ENCODE measurements around the gene RANBP9. TPM values are rescaled to one million over a fixed set of nuclear protein-coding genes. Genes with fewer than 3 reads are reported as not detected.

The RANBP9 gene
- total RNA-seq, 4 donors from 2014 or later = 29.3 to 57.1 (median 42.4) TPM

DNA sequence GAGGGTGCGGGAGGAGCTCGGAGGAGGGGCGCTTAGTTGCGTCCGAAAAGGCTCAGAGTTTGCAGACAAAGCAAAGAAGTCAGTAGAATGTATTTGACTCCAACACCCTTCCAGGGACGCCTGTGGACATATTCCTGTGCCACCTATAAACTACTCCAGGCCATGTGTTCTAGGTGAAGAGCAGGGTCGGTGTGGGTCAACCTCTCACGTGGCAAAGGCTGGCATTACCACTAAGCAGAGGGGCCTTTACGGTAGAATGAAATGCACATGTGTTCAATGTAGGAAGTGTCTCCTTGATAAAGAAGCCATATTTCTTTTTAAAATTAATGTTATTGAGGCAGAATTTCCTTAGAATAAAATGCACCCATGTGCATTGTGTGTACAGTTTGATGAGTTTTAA is 121.8 kb downstream of the RANBP9 start:
- no peak overlapping the region for H3K4me3 ChIP-seq
- peak; percentile 45 for DNase-seq (ENCODE audit: extremely low spot score)
- no peaks in the 10 kb centered on the region for H3K9me3 ChIP-seq
- intact Hi-C loops (cut with DNase I) = no loop called here
- 94% methylated on average over 9 of the region's 9 CpGs for WGBS
- no peaks in the 10 kb centered on the region for H3K27me3 ChIP-seq
- peaks cover 0 to 5% (median 0%) of the 10 kb centered on the region in 4 donors for H3K4me1 ChIP-seq
- peaks cover 19 to 80% (median 65%) of the 10 kb centered on the region in 4 donors for H3K36me3 ChIP-seq
- H3K27ac ChIP-seq (replicated peaks in 1 of 4) = no peak overlapping the region
- TF ChIP-seq POLR2A (IDR thresholded peaks at IDR 0.05; ENCODE audit: low read depth) (no peak), EP300 (IDR thresholded peaks at IDR 0.05) (no peak), POLR2AphosphoS5 (IDR thresholded peaks at IDR 0.05) (no peak)
- TF ChIP-seq, protein P1, sequence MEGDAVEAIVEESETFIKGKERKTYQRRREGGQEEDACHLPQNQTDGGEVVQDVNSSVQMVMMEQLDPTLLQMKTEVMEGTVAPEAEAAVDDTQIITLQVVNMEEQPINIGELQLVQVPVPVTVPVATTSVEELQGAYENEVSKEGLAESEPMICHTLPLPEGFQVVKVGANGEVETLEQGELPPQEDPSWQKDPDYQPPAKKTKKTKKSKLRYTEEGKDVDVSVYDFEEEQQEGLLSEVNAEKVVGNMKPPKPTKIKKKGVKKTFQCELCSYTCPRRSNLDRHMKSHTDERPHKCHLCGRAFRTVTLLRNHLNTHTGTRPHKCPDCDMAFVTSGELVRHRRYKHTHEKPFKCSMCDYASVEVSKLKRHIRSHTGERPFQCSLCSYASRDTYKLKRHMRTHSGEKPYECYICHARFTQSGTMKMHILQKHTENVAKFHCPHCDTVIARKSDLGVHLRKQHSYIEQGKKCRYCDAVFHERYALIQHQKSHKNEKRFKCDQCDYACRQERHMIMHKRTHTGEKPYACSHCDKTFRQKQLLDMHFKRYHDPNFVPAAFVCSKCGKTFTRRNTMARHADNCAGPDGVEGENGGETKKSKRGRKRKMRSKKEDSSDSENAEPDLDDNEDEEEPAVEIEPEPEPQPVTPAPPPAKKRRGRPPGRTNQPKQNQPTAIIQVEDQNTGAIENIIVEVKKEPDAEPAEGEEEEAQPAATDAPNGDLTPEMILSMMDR (IDR thresholded peaks at IDR 0.05) = no peak

DNA sequence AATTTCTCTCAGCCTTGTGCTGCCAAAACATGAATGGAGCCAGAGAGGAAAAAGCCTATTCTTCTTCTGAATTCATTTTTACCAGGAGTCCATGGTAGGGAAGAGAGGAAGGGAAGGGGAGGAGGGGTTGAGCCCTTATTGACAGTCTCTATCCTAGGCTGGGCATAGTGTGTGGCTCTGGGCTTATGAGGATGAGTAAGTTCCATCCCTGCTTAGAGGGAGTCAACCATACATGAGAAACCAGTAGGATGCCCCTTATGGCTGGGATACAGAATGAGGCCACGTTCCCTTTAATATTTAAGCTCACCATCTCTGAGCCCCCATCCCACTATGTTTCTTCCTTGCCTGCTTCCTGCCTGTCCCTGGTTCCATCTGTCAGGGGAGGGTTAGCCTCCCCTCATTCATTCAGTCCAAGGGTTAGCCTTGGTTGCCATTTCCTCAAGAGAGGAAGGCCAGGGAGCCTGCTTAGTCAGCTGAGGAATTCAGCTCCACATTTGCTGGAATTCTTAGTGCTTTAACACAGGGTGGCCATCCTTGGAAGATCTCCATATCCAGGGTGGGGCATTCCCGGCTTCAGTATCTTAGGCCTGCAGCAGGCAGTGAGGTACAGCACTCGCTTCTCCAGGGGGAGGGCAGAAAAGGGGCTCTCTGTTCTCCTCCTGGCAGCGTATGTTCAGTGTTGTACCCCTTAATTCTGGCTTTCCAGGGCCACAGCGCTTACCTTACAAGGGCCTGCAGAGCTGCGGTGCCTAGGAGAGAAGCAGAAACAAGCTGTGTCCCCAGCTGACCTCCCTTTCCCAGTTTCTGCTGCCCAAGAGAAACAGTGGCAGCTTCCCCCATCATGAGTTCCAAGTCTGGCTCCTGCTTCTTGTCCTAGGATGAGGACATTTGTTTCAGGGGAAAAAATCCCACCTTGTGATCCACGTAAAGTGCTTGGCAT is 124.8 kb downstream of the RANBP9 start:
- 91% methylated on average over 7 of the region's 7 CpGs for WGBS
- intact Hi-C loops (cut with DNase I) = no loop called here
- H3K36me3 ChIP-seq = peaks cover 15 to 63% (median 50%) of the 10 kb centered on the region in 4 donors

DNA sequence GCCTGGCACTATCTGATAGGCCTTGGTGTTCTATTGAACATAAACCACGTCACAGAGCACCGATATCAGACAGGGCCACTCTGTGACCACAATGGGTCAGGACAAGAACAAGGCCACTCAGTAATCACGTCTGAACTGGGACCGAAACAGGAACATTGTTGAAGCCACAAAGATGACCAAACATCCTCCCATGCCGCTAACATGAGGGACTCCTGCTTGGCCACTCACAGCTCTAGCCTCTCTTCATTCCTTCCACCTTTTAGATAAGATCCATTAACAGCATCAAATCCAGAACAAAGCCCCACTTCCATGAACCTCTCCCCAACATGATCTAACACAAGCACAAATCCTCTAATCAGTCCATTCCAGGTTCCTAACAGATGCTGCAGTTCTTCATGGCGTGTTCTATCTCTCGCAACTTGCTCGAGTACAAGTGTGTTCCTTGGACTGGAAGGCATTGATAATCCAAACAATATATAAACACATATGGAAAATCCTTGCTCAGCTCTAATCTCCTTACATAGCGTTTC is 129.9 kb downstream of the RANBP9 start:
- Histone ChIP-seq H3K27me3 (no peaks in the 10 kb centered on the region), H3K36me3 (peaks cover 3 to 47% (median 27%) of the 10 kb centered on the region in 4 donors), H3K9me3 (no peaks in the 10 kb centered on the region), H3K4me3 (no peak overlapping the region), H3K27ac (replicated peaks in 1 of 4) (no peak overlapping the region), H3K4me1 (no peaks in the 10 kb centered on the region)
- 77% methylated on average over 8 of the region's 9 CpGs for WGBS
- intact Hi-C loops (cut with DNase I) = no loop called here
- DNase-seq (ENCODE audit: extremely low spot score) = peak; percentile 34
- TF ChIP-seq POLR2A (IDR thresholded peaks at IDR 0.05; ENCODE audit: low read depth) (no peak), POLR2AphosphoS5 (IDR thresholded peaks at IDR 0.05) (no peak), EP300 (IDR thresholded peaks at IDR 0.05) (no peak)
- TF ChIP-seq, protein P1 (IDR thresholded peaks at IDR 0.05) = no peak

More for the DNA sequence above, 124.8 kb downstream of the RANBP9 start:
- peaks cover 0 to 5% (median 0%) of the 10 kb centered on the region in 4 donors for H3K4me1 ChIP-seq
- TF ChIP-seq, protein P1 (IDR thresholded peaks at IDR 0.05) = no peak
- no peak for TF ChIP-seq EP300 (IDR thresholded peaks at IDR 0.05)
- TF ChIP-seq POLR2AphosphoS5 (IDR thresholded peaks at IDR 0.05) = no peak
- TF ChIP-seq POLR2A (IDR thresholded peaks at IDR 0.05; ENCODE audit: low read depth) = no peak
- H3K9me3 ChIP-seq = no peaks in the 10 kb centered on the region
- DNase-seq (ENCODE audit: extremely low spot score) = peak; percentile 74
- H3K4me3 ChIP-seq = no peak overlapping the region
- H3K27me3 ChIP-seq = no peaks in the 10 kb centered on the region
- H3K27ac ChIP-seq (replicated peaks in 1 of 4) = no peak overlapping the region

DNA sequence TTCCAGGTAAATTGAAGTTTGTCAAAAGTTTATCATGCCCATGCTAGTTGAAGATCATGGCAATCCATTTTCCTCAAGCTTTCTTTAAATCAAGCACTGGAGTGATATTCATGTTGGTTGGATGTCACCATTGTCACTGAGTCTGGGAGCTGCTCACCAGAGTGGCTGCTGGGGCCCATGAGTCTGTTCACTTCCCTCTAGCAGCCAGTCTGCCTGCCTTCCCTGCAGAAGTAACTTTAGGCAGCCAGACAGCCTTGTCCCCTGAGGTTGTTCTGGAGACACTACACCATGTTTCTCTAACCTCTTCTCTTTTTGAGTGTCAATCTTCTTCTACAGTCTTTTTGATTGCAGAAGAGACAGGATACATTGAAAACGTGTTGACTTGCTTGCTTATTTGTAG is 131.7 kb downstream of the RANBP9 start:
- Histone ChIP-seq H3K9me3 (no peaks in the 10 kb centered on the region), H3K4me1 (peaks cover 4 to 12% (median 9%) of the 10 kb centered on the region in 4 donors), H3K27me3 (no peaks in the 10 kb centered on the region), H3K4me3 (no peak overlapping the region), H3K36me3 (peaks cover 0 to 36% (median 20%) of the 10 kb centered on the region in 4 donors), H3K27ac (replicated peaks in 1 of 4) (no peak overlapping the region)
- intact Hi-C loops (cut with DNase I) = loop anchor here (5.0 kb wide), 2 partner anchors 32 to 243 kb away; no protein-coding TSS in a partner anchor
- TF ChIP-seq POLR2A (IDR thresholded peaks at IDR 0.05; ENCODE audit: low read depth) (no peak), EP300 (IDR thresholded peaks at IDR 0.05) (no peak), POLR2AphosphoS5 (IDR thresholded peaks at IDR 0.05) (no peak)
- TF ChIP-seq, protein P1 (IDR thresholded peaks at IDR 0.05) = no peak
- peak; percentile 75 for DNase-seq (ENCODE audit: extremely low spot score)
- 50% methylated on average over 1 of the region's 1 CpG for WGBS

Data from esophagus muscularis mucosa (tissue), 4 donors.